Sigmoid colon (tissue), 4 donors: ENCODE measurements around the gene HDHD2.

Experiments used
- CTCF ChIP-seq, 4 experiments: fragments of 450-650 bp in 3 of 4; fragments of 200-600 bp in 1 of 4; IDR thresholded peaks; one replicate each; pipeline ENCODE4 v1.5.1; 2016 to 2019; ENCODE audit warnings: antibody characterized with exemption in 4 of 4, mild to moderate bottlenecking in 3 of 4, moderate library complexity in 2 of 4
- POLR2AphosphoS5 ChIP-seq, 4 donors: sonication (generic); formaldehyde crosslinking; IDR thresholded peaks; one replicate each; pipeline ENCODE4 v1.6.1; 2017; ENCODE audit warnings: antibody characterized with exemption in 4 of 4

GRCh38 chr18:47081578-47081977 is 68.7 kb downstream of the HDHD2 start:
- TF ChIP-seq CTCF (IDR thresholded peaks at IDR 0.05) = no peak
- TF ChIP-seq POLR2AphosphoS5 (IDR thresholded peaks at IDR 0.05) = no peak
